Skin of body (tissue), 2 donors: ENCODE measurements around the gene POU3F3. TPM values are rescaled to one million over a fixed set of nuclear protein-coding genes. Genes with fewer than 3 reads are reported as not detected.

ENCODE experiments used
- small RNA-seq: library from RNA; depleted of rRNA; stranded (forward); fragments of <200 nt; gene quantifications from one replicate; pipeline ENCODE3, GENCODE V24; 2014; ENCODE audit warnings: low replicate concordance
- total RNA-seq: library from RNA; depleted of rRNA; stranded (reverse); fragments of >200 nt; gene quantifications from one replicate; pipeline ENCODE4 v1.2.3, GENCODE V29; 2014

POU3F3 gene
- total RNA-seq, 1 donor from 2014 or later = 0.59 TPM

Small RNA genes lying within 50 kb of the gene (small RNA-seq; reads per million reads assigned to genes)
- not detected for gene AC018730.1

Other genes with a start within 250 kb of the POU3F3 start
- 20.5 TPM for gene MRPS9, start 184.0 kb downstream of the POU3F3 start, total RNA-seq